ENCODE results near the gene TDRD15.
"Not testable (repeated sequence)": the region's sequence is repeated elsewhere in the genome, so short reads cannot be mapped to it uniquely, and the experiment has no call there.

TDRD15 gene

DNA sequence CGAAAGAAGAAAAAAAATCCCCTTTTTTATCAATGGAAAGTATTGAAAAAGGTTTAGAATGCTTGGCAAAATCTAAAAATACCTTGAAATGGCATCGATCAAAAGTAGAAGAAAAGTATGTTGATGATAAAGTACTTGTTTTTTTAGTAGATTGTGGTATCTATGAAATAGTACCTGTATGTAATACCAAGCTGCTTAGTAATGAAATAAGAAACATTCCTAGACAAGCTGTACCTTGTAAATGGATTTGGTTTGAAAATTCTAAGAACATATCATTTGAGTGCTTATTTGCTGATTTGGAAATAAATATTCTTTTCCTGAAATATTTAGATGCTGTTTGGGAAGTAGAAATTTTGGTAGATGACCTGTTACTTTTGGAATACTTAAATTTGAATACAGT is 18.4 kb downstream of the TDRD15 start:
- FAIRE-seq (no peak), DNase-seq (ENCODE audit: insufficient read length, low spot score) (no peak)

DNA sequence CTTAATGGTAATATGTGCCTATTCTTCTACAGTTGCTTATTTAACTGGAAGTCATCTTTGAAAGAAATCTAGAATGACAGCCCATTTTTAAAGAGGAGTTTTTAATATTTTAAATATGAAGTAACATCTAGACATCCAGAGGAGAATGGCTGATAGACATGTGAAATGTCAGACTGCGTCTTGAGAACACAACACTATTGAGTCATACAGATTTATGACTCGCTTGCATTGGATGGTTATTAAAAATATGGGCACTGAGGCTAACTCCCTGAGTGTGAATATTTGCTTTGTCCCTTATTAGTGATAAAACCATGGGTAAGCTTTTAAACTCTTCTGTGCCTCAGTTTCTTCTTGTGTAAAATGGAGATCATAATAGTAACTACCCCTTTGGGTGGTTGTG is 22.9 kb downstream of the TDRD15 start:
- no peak for FAIRE-seq
- DNase-seq (ENCODE audit: insufficient read length, low spot score) = no peak

DNA sequence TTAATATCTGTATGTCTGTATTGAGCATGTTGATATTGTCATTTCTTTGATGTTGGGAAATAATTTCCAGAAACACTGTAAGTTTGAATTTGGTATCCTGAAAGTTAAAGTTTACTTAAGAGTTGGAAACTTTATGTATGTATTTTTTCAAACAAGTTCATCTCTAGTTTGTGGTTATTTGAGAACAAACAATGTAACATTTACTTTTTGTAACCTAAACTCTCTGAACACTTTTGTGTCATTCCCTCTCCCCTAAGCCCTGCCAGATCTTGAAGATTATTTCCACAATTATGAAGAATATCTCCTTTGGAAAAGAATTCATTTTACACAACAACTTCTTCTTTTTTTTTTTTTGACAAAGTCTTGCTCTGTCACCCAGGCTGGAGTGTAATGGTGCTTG is 24.9 kb downstream of the TDRD15 start:
- DNase-seq (ENCODE audit: insufficient read length, low spot score) = no peak
- FAIRE-seq = no peak

DNA sequence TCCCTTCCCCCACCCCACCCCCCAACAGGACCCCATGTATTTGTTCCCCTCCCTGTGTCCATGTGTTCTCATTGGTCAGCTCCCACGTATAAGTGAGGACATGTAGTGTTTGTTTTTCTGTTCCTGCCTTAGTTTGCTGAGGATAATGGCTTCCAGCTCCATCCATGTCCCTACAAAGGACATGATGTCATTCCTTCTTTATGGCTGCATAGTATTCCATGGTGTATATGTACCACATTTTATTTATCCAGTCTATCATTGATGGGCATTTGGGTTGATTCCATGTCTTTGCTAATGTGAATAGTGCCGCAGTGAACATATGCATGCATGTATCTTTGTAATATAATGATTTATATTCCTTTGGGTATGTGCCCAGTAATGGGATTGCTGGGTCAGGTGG is 27.5 kb downstream of the TDRD15 start:
- FAIRE-seq; DNase-seq (ENCODE audit: insufficient read length, low spot score): not testable (repeated sequence)

DNA sequence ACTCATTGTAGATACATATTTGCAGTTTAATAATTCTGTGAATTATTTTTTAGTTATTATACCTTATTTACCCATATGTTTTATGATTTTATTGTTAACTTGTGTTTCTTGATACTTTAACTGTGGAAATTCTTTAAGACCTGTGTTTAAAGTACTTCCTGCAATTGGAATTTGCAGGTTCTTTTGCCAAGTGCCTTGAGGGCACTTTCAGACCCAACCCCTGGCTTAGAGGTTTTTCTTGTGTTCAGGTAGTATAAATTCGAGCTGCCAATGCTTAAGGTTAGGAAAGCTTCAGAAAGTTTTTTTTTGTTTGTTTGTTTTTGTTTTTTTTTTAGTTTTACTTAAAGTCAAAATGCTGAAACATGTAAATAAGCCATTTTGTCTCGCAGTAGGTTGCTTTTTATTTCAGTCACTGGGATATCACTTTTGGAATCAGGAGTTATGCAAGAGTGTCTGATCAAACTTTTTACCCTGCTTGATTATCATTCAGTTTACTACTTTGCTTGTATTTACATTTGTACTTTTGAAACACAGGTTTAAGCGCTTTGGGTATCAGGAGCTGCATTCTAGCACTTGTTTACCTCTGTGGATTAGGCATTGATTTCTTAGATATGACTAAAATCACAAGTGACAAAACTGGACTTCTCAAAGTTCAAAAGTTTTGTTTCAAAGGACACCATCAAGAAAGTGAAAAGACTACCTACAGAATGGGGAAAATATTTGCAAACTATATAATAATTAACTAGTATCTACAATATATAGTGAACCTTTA is 31.8 kb downstream of the TDRD15 start:
- FAIRE-seq = no peak
- no peak for DNase-seq (ENCODE audit: insufficient read length, low spot score)

DNA sequence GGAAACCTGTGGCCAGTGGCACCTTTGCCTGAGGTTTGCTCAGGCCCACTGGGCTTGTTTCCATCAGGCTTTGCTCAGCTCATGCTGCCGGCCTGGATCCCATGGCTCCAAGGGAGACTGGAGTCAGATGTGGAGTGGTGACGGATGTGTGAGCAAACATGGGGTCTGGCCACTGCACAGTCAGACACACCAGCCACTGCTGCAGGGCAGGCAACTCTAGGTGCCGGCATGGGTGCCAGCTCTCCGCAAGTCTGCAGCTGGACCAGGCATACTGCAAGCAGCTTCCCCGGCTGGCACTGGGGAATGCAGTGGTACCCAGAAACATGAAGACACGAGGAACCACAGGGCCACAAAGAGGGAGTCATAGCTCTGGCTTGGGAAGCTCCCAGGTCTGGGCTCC is 37.4 kb downstream of the TDRD15 start:
- FAIRE-seq (no peak), DNase-seq (ENCODE audit: insufficient read length, low spot score) (no peak)

DNA sequence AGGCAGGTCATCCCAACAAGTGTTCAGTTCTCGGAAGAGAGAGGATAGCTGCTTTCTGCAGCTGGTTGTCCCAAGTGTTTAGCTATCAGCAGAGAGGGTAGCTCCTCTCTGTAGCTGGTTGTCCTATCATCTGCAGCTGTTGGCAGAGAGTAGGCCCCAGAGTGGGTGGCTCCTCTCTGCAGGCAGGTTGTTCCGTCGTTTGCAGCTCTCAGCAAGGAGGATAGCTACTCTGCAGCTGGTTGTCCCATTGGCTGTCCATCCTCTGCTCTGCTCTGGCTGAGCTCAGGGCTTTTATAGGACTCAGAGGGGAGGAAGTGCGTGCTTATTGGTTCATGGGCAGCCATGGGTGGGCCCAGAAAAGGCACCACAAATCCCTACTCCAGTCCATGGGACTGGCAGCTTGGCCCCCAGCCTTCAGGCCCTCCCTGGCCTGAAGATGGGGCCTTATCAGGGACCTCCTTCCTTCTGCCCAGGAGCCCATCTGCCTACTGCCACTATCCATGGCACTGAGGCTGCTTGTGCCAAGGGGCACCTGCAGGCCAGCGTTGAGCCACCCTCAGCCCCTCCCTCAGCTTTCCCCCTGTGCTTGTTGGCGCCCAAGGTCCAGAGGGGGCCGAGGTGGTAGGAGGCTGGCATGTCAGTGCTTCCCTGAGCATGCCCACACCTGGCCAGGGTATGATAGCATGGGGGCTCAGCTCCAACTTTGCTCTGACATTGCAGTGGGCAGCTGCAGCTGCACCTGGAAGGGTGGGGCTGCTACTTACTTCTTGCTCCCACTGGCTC is 38.3 kb downstream of the TDRD15 start:
- no peak for FAIRE-seq
- no peak for DNase-seq (ENCODE audit: insufficient read length, low spot score)

DNA sequence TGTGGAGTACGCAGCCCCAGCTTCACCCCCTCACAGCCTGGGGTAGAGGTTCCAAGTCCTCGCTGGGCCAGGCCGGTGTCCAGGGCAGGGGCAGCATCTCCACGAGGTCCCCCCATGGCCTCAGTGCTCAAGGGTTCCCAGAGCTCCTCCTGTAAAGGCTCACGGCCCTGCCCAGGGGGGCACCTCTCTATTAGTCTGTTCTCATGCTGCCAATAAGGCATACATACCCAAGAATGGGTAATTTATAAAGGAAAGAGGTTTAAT is 38.8 kb downstream of the TDRD15 start:
- FAIRE-seq = no peak
- DNase-seq (ENCODE audit: insufficient read length, low spot score) = no peak

DNA sequence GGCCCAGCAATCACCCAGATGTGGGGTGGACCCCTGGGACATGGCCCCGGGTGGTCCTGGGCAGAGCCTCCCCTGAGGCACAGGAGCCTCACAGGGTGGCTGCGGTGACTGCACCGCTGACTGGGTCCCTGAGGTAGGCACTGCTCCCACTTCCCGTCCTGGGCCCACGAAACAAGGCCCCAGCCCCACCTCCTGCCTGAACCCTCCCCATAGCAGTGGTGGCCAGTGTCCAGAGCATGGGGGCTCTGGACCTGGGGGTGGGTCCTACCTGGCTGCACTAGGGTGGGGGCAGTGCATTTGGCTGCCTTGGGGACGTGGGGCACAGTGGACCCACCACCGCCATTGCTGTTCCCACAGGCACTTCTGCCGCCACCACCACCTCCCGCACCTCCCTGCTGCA is 39.4 kb downstream of the TDRD15 start:
- no peak for FAIRE-seq

DNA sequence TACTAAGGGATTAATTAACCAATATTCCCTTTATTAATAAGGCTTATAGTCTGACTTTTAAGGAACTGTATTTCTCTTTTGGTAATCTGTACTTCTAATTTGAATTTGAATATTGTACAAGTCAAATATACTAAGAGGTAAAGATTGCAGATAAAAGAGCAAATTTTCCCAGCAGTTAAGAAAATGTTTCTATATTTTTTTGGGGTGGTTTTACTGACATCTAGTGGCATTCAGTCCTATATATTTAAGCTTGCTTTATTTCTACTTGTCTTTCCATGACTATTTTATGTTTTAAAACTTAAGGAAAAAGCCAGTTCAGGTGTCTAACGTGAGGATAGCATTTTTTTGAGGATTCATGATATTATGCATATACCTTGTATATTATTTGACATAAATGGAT is 41.6 kb downstream of the TDRD15 start:
- FAIRE-seq = no peak
- no peak for DNase-seq (ENCODE audit: insufficient read length, low spot score)

More for the DNA sequence above, 39.4 kb downstream of the TDRD15 start:
- no peak for DNase-seq (ENCODE audit: insufficient read length, low spot score)

DNA sequence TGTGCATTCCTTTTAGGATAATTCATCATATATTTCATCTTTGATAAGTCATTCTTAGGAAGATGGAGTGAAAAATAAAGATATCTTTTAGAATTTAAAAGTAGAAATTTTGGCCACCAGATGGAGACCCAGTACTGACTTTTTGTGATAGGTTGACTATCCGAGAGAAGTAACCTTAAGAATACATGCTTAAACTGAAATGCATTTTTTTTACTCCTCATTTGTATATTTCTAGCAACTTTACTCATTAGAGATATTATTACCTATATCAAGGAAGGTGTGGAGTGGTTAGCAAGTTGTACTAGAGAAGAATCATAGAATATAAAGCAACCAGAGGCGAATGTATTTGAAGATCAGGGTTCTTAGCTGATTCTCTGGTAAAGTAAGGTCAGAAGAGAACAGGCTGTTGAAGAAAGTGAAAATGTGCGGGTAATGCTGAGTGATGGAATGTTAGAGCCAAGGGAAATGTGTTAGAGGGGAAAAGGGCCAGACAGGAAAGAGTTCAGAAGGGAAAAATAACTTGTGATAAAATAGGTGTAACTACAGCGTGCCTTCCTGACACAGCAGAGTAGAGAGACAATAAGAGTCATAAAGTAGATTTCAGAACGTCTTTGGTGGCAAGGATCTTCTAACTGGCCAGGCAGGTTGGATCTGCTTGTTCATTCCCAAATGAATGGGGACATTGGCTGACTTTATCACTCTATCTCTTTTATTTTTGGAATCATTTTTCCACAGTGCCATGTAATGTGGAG is 52.3 kb downstream of the TDRD15 start:
- no peak for FAIRE-seq
- DNase-seq (ENCODE audit: insufficient read length, low spot score) = no peak

DNA sequence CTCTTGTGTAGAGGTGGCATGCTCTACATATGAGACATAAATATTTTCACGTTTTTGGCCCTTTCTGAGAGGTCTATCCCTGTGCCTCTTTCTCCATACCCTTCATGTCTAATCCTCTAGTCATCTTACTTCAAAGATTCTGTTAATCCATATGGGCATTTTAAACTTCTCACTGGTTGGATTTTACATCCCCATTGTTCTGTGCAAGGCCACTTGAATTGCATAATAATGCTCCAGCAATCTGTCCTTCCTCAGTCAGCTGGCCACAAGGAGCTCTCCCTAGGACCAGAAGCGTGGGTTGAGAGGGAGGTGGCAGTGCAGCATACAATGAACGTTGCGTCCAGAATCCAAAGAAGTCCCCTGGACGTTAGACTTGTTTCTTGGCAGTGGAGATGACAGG is 58.2 kb downstream of the TDRD15 start:
- DNase-seq (ENCODE audit: insufficient read length, low spot score) = no peak
- no peak for FAIRE-seq

DNA sequence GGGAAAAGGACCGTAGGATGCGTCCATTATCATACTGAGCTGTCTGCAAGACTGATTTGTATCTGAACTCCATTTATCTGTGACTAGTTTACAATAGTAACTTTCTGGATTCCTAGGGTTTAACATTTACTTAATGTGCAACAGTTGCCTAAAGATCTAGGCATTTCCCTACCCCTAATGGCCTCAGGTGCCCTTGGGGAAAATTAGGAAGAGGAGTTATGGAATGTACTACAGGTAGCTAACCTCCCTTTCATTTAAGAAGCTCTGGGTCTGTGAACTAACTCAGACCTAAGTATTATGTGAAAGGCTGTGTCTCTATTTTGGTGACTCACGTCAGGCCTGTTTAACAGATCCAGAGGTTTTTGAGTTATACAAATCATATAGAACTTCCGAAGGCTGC is 59.5 kb downstream of the TDRD15 start:
- FAIRE-seq (no peak), DNase-seq (ENCODE audit: insufficient read length, low spot score) (no peak)

DNA sequence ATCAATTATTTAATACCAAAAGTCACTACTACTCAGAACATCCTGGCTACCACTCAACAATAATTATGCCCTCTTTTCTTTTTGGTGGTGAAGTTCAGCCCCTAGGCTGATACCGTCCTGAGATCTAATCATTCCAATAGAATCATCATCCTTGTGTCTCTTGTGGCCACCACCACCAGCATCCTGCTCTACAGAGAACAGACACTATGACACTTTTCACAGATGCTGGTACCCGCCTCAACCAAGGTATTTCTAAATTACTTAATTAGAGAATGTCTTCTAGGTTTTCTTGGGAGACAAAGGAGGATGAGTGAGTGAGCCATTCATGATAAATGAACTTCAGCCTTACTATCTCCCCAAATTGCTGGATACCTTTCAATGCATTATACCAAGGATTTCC is 60.0 kb downstream of the TDRD15 start:
- no peak for FAIRE-seq
- DNase-seq (ENCODE audit: insufficient read length, low spot score) = no peak

DNA sequence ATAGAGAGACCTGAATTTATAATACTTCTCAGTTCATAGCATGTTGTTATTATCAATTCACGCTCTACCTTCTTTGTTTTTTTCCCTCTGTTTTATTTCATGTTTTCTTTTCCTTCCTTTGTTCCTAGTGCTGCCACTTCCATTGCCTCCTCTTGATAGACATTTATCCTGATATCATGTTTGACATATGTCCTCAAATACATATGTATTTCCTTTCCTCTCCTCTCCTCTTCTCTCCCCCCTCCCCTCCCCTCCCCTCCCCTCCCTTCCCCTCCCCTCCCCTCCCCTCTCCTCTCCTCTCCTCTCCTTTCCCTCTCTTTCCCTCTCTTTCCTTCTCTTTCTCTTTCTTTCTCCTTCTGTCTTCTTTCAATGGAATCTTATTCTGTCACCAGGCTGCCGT is 67.8 kb downstream of the TDRD15 start:
- no peak for FAIRE-seq
- no peak for DNase-seq (ENCODE audit: insufficient read length, low spot score)

All from HTR-8/SVneo (cell line).